Myocyte (in vitro differentiated cells): ENCODE data around the gene FANCC. TPM values are rescaled to one million over a fixed set of nuclear protein-coding genes. Genes with fewer than 3 reads are reported as not detected.
A peak's percentile ranks its signal among the peaks of the same experiment; 100 is the strongest.

Experiments
- DNase-seq: peaks from one replicate; pipeline ENCODE4 v3.0.0-alpha.2; 2012; ENCODE audit warnings: low read depth
- total RNA-seq: library from RNA; depleted of rRNA; stranded (reverse); fragments of >200 nt; gene quantifications from 2 replicates; pipeline ENCODE4 v1.2.3, GENCODE V29; 2014

Gene FANCC
- total RNA-seq, 1 donor from 2014 or later = 11.8 TPM

DNA sequence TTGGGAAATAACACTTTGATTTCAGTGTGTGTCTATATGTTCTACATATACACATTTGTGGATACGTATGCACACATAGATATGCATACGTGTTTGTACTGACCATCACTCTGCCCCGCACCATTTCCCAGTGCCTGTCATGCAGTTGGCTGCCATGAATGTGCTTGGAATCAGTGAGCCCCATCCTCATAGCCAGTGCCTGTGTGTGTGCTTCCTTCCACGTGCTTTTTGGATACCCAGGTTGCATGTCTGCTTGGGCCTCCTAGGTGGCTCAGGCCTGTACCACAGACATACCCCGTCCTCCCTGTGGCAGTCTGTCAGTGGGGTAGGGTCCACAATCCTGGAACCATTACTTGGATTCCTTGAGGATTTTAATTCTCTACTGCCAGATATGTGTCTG, 243.6 kb downstream of the FANCC start:
- no peak for DNase-seq

DNA sequence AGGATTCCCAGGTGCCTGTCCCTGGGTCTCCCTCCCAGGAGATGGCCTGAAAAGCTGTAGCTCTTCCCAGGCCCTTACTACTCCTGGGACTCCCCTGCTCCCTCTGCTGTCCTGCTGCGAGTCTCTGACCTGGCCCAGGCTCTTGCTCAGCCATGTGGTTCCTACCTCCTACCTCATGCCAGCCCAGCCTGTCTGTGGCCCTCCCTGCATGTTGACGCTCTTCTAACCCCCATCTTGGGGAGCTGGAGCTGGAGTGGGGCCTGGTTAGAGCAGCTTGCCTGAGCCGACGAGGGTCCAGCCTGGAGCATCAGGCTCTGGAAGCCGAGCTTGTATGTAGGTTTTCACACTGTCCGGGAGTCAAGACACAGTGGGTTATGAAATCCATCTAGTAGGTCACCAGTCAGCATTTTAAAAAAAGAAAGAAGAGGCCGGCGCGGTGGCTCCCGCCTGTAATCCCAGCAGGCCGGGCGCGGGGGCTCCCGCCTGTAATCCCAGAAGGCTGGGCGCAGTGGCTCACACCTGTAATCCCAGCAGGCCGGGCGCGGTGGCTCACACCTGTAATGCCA, 244.4 kb downstream of the FANCC start:
- DNase-seq = no peak

DNA sequence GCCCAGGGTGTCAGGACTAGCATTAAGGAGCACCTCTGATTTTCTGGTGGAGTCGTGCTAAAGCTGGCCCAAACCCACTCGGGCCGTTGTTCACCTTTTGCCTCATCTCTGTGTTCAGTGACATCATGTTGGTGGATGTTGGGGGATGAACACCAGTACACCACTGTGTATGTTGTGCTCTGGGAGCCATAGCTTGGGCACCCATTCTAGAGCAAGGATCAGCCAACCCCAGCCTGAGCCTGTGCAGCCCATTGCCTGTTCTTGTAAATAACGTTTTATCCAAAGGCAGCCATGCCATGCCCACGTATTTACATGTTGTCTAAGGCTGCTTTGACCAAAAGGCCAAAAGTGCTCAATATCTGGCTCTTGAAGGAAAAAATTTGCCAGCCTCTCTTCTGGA, 245.6 kb downstream of the FANCC start:
- DNase-seq = no peak

DNA sequence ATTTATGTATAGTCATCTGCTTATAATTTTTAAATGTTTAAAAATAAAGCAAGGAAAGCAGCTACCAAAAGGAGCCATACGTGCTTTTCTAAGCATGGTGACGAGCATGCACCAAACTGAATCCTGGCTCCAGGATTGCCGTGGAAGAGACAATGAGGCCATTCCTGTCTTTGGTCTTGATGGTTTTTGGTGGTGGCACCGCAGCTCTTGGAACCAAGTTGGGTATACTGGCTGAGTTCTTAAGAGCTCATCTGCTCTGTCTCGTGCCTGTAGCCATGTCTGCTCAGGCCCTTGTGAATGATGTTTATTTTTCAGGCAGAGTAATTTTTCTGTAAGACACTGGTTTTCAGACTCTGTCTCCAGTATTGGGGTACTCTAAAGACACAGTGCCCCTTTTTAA, 246.1 kb downstream of the FANCC start:
- no peak for DNase-seq

DNA sequence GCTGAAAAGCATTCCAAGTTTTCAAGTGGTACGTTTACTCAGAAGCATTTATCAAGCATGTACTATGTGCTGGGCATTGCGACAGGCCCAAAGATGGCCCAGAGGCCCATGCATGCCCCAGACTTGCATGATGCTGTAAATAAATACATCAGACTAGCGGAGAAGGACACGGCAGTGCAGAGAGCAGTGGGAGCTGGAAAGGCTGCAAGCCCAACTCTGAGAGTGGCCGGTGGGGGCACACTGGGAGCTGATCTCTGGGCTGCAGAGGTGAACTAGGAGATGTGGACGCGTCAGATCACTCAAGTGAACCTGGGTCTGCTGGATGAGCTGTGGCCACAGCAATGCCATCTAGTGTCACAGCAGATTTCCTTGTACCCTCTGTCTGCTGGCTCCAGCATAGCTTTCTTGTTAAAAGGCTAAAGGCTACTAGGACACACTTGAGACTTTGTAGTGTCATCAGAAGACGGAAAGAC, 246.9 kb downstream of the FANCC start:
- DNase-seq = no peak

DNA sequence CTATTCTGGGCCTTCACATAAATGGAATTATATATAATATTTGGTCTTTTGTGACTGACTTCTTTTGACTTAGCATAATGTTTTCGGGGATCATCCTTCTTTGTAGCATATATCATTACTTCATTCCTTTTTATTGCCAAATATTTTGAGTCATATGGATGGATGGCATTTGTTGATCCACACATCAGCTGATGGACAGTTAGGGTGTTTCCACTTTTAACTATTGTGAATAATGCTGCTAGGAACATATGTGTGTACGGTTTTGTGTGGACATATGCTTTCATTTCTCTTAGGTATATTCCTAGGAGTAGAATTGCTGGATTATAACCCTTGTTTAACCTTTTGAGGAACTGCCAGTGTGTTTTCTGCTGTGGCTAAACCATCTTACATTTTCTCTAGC, 249.6 kb downstream of the FANCC start:
- no peak for DNase-seq

DNA sequence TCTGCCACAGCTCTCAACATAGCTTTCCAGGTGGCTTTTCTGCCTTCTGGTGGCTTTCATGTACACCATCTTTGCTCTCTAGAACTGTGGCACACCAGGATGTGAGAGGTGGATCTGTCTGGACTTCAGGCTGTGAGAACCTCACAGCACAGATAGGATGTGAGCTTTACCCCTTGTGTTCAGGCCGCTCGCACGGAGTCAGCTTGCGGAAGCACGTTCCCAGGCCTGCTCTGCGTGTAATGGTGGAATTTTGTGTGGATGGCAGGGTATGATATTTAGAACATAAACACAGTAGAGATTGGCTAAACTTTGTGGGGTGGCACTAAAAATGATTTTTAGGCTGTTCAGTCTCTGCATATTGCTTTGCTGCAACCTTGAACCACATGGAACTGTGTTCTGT, 250.5 kb downstream of the FANCC start:
- DNase-seq = no peak

DNA sequence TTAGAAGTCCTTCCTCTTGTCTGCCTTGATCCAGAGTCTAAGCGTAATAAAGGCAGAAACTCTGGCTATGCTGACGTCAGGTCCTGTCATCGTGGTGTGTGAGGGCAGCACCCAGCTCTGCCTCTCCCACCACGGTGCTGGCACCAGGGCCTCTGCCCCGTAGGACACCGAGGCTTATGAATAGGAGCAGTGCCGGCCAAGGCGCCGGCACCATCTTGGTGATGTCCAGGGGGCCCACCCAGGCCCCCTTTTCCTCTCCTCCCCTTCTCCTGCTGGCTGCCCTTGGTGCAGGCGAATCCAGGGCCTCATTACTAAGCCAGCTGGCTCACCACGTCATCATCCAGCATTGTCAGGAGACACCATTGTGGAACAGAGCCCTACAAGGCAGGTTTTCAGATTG, 252.3 kb downstream of the FANCC start:
- DNase-seq = peak; percentile 50

DNA sequence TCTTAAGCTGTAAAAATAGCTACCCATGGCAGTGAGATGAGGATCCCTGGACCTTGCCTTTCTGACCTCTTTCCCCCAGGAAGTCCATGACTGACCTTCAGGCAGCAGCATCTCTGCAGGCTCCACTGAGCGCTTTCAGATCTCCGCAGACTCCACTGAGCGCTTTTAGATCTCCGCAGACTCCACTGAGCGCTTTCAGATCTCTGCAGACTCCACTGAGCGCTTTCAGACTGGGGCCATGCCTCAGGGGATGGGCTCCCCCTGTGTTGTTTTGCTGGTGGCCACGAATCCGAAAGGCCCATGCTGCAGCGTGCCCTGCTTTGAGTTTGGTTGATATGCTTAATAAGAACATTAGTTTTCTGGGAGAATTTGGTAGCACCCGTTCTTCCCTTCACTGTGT, 254.2 kb downstream of the FANCC start:
- DNase-seq = no peak

DNA sequence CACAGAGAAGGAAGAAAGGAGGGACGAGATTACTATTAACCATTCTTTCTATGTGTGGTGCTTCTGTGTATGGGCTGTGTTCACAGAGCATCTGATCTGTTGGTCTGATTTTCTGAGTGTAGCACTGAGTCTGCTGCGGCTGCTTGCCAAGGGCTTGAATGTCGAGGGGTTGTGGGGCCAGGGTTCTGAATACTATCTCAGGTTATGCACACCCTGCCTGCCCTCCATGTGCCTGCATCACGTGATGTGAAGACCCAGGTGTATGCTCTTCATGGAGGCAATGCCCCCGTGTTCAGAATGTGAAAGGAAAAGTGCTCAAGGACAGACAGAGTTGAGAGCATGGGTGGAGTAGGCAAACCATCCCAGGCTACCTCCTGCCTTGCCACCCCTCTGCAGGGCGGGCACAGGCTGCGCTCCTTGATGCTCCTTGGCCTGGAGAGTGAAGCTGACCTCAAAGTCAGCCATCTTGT, 254.9 kb downstream of the FANCC start:
- DNase-seq = no peak

DNA sequence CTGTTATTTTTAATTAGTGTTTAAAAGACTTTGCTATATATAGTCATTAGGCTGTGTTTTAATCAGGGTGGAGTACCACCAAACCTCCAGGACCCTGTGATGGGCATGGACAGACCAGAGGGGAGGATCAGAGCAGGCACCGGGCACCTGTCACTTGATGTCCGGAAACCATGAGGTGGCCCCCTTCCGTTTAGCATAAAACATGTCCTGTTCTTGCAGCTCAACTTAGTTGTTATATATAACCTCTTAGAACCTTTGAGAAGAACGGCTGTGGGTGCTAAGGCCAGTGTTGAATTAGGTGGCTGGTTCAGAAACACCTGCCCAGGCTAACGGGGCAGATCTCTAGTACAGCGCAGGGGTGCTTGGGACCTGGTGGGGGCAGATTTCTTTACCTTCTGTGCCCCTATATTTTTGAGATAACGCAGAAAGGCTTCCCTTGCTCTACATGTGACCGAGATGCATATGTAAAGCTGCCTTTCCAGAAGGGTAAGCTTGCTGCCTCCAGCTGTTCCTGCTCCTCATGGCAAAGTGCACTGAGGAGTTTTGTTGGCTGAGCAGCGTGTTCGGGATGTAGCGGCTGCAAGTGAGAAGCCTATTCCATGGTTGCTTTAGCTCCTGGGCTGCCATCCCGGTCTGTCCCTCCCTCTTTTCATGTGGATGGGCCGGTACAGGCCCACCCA, 255.5 kb downstream of the FANCC start:
- peak; percentile 39 for DNase-seq

DNA sequence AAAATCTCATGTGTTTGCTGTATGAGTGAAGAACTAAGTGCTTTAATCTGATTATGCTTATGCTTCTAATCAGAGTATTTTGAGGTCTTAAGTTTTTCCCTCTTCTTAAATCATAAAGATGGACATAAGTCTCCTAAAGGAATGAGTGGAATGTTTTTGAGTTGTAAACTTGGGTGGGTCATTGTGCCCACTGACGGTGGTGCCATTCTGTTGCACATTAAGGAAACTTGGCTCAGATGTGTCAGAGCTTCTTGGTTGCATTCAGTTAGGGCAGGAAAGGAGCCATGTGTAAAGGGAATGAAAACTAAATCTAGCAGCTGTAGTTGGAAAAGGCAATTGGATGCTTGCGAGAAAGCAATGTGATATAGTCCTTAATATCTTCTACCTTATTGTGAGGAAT, 256.6 kb downstream of the FANCC start:
- DNase-seq = no peak

DNA sequence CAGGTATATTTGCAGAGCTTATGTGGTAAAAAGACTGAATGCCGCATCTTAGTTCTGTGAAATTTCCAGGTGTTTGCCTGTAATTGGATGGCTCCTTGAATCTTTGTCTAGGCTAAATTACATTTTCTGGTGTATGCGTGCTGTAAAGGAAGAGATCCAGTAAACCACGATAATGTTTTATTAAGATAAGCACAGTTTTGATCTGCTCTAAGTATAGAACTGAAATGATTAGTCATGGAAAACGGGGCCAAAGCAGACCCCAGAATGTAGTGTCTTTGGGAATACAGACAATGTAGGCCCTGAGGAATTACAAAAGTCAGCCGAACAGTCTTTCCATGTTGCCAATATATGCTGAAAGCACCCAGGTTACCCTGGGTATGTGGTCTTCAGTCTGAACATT, 257.3 kb downstream of the FANCC start:
- DNase-seq = no peak

DNA sequence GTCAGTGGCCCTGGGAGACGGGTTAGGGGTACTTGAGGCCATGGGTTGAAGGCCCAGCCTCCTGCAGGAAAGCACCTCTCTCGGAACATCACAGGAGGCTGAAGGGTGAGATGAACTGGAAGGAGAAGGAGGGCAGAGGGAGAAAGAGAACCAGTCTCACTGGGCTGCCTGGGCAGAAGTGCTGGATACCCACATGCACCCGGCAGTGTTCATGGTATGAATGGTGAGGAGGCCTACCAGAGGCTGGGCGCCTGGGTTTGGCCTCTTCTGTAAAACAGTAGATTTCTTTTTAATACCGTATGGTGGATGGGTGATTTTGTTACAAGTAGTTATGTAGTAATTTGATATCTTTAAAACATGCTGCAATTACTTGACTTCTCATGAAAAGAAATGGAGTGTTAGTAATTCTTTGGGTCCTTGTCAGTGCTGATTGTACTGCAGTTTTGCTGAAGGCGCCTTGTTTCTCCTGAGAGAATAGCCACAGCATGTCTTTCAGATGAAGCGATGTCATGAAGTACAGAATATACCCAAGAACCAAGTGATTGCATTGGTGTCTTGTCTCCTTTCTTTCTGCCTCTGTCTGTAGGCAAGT, 258.6 kb downstream of the FANCC start:
- DNase-seq = no peak

DNA sequence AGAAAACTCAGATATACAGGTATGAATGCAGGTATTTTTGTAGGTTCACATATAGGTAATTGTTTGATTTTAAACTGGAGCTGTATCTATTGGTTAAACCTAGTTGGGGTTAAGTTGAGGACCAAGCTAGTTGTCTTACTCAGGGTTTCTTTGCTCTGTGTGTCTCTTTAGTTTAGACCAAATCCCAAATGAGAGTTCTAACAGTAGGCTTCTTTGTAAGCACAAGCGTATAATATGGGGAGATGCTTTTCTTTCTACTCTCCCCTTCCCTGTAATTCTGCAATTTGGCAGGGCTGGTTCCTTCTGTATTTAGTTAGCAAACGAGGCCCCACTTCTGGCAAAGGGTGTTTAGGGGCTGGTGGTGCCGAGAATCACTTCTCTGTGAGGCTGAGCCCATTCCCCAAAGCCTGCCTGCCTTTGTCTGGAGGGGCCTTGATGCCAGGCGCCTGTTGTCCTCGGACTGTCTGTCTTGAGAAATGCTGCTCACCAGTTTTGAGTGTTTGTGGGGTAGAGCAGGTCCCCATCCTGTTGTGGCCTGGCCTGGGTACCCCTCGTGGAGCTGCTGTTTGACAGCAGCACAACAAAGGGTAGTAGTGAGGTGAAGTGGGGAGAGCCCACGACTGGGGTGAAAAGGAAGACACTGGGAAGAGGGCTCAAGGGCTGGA, 259.3 kb downstream of the FANCC start:
- DNase-seq = no peak

DNA sequence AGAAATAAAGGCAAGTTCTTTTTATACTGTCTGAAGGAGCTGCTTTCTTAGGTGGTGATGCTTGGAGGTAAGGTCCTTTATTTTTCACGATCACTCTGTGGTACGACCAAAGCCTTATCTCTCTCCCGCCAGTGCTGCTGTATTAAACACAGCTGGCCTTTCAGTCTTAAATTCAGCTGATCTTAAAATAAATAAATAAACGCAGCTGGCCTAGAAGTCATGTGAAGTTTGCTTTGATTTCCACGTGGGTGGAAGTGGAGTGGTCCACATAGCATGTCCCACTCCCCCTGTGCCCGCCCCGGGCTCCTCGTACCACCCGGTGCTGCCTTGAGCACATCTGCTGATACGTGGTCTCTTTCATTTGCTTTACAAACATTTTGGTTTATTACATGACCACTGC, 260.4 kb downstream of the FANCC start:
- no peak for DNase-seq

DNA sequence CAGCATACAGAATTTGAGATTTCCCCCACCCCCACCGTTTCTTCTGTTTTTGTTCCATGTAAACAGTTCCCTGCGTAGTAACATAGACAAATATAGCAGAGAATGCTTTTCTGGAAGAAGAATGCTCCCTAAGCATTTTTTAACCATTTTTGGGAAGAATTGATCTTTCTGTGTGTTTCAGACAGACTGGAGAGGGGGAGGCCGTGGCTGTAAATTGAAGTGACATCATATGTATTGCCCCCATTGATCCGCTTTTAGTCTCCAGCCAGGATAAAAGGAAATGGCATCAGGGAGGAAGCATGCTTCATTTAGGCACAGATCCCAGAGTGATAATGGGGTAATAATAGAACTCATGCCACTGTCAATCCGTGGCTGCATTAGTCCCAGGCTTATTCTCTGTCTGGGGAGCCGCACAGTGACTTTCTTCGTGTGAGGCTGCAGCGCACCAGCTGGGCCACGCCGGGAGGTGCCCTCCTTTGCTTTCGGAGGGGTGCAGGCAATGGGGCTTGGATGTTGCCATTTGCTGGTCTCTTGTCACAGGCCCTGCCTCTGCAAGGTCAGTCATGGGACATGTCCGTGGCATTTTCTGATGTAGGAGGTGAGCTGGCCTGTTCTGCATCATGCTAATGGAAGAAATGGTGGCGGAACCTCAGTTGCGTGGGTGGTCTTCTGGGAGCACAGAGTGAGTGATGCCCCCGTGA, 261.5 kb downstream of the FANCC start:
- DNase-seq = peak; percentile 86

DNA sequence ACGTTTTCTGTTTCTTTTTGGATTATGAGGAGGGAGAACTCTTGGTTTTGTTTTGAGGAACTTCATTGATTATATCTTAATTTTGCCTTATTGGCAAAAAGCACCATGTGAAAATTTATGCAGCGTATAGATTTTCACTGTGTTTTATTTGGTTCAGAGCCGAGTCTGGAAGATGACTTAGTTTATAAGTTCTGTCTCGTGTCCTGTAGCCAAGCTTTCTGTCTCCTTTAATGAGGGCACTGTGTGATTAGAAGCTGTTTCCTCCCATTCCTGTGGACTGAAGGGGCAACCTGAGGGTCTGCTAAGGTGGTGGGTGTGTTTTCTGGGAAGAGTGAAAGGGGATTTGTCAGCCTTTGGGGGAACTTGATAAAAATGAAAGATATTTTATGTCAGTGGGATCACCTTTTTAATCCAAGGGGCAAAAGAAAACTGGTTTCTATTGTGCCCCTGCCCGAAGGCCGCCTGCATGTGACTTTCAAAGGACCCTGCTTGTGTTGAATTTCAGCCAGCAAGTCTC, 262.1 kb downstream of the FANCC start:
- DNase-seq = no peak

DNA sequence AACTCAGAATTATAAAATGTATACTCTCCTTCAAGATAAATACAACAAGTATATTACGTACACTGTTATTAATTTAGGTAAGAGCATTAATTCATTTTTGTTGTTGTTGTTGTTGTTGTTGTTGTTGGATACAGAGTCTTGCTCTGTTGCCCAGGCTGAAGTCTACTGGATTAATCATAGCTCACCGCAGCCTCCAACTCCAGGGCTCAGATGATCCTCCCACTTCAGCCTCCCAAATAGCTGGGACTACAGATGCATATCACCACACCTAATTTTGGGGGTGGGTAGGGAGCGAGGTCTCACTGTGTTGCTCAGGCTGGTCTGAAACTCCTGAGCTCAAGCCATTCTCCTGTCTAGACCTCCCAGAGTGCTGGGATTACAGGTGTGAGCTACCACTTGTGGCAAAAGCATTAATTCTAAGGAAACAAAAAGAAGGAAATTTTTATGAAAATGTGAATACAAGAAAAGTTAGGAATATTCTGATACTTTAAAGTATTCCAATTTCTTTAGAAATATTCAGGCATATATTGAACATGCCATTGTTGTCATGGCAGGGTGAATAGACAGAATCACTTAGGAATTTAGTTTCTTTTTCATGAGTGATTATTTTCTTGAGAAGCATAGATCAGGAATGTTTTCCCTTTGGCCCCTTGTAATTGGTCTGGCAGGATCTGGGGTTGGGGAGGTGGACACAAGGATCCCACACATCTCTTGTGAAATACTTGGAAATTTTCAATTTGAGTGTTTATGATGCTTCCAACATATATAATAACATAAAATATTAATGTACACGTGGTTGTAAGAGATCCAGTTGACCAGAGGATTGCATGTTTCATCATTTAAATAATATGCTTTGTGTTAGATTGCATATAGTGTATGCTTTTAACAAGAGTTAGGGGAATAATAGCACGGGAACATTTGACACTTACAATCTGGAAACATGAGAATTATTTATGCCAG, 263.6 kb downstream of the FANCC start:
- DNase-seq = no peak

DNA sequence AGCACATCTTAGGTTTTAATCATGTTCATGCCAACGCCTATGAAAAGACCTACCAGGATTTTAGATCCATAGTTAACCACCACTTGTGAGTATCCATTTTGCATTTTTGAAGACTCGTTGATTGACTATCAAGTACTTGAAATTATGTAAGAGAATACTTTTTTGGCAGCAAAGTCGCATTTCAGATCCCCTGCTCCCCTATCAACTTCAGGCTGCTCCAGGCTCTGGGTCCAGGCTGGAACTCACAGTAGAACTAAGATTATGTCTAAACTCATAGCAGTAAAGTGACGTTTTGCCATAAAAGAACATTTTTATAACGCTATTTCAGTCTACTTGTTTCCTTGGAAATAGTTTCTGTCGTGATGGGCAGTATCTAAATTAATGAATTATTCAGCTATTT, 267.7 kb downstream of the FANCC start:
- no peak for DNase-seq
